Limb (tissue), 2 donors: Measurements from ENCODE around the gene PSENEN.
A peak's percentile ranks its signal among the peaks of the same experiment; 100 is the strongest.

Experiments used
- DNase-seq, 2 donors: peaks; one replicate each; pipeline ENCODE4 v3.0.0-alpha.2; 2016; ENCODE audit errors: extremely low spot score in 2 of 2

Gene PSENEN, protein sequence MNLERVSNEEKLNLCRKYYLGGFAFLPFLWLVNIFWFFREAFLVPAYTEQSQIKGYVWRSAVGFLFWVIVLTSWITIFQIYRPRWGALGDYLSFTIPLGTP

DNA sequence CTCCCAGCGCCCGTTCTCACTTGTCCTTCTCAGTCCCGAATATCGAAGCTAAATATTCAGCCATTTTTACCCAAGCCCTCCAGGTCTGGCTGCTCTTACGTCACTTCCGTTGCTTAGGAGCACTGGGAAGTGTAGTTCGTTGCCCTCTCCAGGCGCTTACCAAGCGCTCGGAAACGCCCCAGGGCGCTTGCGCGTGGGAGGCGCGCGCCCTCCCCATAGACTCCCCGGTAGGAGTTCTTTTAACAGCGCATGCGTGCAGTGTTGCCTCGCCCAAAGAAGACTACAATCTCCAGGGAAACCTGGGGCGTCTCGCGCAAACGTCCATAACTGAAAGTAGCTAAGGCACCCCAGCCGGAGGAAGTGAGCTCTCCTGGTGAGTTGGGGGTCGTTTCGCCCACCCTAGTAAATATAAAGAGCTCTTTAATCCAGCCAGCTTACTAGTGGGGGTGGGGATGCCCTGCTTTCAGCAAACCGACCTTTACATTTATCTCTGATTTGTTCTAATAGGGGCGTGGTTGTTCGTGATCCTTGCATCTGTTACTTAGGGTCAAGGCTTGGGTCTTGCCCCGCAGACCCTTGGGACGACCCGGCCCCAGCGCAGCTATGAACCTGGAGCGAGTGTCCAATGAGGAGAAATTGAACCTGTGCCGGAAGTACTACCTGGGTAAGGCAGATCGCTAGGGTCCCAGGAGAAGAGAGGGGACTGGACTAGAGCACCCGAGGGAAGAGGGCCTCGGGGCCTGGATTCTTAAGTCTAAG is at the start of gene PSENEN, which contains the start of gene U2AF1L4:
Gene PSENEN (plus strand): TSS at position 324 of the 759 bp plus-strand sequence. CDS start 280 bp downstream, at position 604.
Gene U2AF1L4 (minus strand): TSS at position 91 of the 759 bp plus-strand sequence. CDS start 27 bp downstream, at position 64.
- DNase-seq = peak; percentile 97 to 100

DNA sequence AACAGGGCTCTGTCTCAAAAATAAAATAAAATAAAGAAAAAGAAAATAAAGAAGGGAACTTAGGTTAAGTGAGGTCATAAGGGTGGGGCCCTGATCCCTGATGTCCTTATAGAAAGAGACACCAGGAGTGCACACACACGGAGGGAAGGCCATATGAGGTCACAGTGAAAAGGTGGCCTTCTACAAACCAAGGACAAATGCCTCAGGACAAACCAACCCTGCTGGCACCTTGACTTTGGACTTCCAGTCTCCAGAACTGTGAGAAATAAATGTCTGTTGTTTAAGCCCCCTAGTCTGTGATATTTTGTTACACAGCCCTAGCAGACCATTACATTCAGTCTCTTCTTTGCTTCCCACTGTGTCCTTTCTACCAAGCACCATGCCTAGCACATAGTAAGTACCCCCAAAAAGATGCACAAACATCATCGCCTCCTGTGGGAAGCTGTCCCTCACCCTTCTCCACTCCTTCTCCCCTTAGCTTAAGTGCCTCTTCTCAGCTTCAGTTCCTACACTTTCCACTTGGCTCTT is 49.5 kb upstream of the PSENEN start:
- no peak for DNase-seq

- DNase-seq = no peak
Observed at GRCh38 chr19:35696835-35697234, 48.6 kb upstream of the PSENEN start.

DNA sequence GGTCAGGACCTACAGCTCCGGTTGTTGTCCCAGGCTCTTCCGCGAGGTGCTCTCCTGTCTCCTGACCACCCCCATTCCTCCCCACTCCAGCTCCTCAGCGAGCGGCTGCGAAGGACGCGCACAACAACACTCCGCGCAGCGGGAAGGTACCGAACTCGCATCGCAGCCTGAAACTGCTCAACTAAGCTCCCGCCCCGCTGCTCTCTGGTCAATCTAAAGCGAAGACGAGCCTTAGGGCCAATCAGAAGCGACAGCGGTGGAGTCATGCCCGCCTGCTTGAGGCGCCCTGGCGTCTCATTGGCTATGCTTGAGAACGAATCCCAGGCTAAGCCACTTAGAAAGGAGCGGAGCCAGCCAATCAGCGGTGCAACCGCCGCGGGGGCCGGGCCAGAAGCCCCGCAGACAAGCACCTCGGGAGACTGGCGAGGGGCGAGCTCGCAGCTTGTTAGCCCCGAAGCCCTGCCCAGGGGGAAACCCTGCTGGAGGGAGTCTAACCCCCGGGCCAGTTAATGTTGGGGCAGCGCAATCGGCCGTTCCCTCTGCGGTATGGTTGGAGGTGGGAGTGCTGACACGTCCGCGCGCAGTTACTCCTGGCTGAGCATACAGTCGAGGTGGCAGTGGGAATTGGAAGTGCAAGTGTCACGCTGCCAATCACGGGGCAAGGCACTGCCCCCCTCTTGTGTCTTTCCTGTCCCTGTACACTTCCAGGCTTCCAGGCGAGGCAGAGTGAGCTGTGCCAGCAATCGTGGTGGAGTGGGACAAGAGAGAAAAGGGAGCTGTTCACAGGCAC is 43.0 kb upstream of the PSENEN start:
- DNase-seq = peak; percentile 91 to 97

- DNase-seq = no peak
Observed at GRCh38 chr19:35703343-35703742, 42.1 kb upstream of the PSENEN start.

DNA sequence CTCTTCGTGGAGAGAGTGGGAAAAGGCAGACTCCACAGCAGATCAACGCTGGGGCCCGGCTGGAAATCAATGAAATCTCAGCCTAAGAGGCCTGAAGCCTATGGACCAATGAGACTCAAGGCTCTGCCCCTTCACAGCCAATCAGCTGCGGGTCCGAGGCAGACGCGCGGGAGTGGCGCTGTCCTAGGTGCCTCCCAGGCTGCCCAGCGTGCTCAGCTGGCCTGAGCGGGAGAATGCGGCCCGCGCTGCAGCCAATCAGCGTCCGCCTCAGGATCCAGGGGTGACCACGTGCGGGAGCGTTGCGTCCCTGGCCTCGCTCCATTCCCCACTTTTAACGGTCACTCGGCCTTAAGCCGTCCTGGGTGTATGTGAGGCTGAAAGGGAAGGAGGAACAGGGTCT is 41.2 kb upstream of the PSENEN start, which contains the start of gene ZBTB32:
Gene ZBTB32 (plus strand): TSS at position 341 of the 400 bp plus-strand sequence. CDS start 10,069 bp downstream, outside the sequence.
- DNase-seq = no peak

GRCh38 chr19:35708391-35708790 is 37.1 kb upstream of the PSENEN start:
- no peak for DNase-seq

GRCh38 chr19:35710784-35711723 is 34.4 kb upstream of the PSENEN start:
- DNase-seq = no peak

GRCh38 chr19:35712567-35713505 is 32.6 kb upstream of the PSENEN start:
- no peak for DNase-seq

DNA sequence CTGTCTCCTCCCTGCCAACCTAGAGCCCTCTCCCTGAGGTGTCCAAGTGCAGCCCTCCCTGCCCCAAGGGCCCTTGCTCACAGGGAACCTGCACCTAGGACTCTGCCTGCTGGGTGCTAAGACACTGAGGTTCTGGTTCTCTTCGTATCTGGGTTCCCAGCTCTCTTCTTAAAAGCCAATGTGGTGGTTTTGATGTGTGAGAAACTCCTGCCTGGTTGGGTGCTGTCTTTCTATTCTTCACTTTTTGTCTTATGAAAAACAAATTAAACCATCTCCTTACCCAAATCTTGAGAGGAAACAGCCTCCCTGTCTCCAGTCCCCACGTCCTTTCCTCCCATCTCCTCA is 32.0 kb upstream of the PSENEN start:
- DNase-seq = no peak

DNA sequence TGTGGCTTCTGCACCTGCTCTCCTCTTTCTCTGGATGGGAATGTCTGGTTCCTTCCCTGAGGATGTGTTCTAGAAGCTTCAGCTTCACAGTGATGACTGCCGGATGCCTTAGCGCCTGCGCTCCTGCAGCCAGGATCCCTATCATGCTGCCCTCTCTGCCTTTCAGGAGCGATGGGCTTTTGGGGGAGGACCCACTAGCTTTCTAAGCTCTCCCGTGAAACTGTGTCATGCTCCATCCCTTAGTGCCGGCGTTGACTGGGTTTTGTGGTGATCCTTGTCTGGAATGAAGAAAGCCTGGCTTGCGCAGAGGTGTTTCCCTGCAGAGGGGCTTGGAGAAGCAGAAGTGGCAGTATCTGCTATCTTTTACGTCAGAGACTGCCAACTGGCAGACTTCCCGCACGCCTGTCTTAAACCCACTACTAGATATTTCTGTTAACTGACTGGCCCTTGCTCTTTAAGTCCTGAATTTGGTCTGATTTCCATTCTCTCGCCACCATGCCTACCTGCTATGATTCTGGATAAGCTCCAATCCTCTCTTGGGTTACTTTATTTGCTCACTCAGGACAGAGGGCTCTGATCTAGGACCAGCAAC is 31.5 kb upstream of the PSENEN start:
- DNase-seq = no peak

- peak in 1 of 2 donors; percentile 18 for DNase-seq
Observed at GRCh38 chr19:35714601-35715354, 30.7 kb upstream of the PSENEN start.

- DNase-seq = peak in 1 of 2 donors; percentile 42
Observed at GRCh38 chr19:35715355-35715809, 30.1 kb upstream of the PSENEN start.

- DNase-seq = no peak
Observed at GRCh38 chr19:35715981-35716800, 29.3 kb upstream of the PSENEN start.

- DNase-seq = peak; percentile 82 to 90
Observed at GRCh38 chr19:35716801-35717664, 28.4 kb upstream of the PSENEN start.

DNA sequence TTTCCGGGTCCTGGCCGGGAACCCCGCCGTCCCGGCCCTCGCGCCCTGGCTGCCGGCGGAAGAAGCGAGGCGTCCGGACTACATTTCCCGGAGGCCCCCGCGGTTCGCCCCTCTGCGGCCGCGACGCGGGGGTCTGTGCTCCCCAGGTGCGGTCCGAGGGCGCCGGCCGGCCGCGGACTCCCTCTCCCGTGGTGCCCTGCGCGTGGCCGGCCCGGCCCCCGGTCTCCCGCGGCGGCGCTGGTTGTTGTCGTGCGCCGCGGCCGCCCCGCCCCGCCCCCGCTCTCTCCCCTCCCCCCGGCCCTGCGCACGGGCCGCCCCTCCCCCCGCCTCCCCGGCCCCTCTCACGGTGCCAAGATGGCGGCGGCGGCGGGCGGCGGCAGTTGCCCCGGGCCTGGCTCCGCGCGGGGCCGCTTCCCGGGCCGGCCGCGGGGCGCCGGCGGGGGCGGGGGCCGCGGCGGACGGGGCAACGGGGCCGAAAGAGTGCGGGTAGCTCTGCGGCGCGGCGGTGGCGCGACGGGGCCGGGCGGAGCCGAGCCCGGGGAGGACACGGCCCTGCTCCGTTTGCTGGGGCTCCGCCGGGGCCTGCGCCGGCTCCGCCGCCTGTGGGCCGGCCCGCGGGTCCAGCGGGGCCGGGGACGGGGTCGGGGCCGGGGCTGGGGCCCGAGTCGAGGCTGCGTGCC is 27.6 kb upstream of the PSENEN start, which contains the start of gene KMT2B:
Gene KMT2B (plus strand): TSS at position 339 of the 680 bp plus-strand sequence. CDS start 16 bp downstream, at position 355.
- peak; percentile 96 to 97 for DNase-seq
